H1 (cell line): ENCODE measurements around the gene CFAP97. TPM values are rescaled to one million over a fixed set of nuclear protein-coding genes. Genes with fewer than 3 reads are reported as not detected.

Experiments used
- BACH1 ChIP-seq: IDR thresholded peaks from 2 replicates; pipeline ENCODE4 v1.6.1; 2012; ENCODE audit warnings: low read length, improper control_type of control experiment
- CEBPB ChIP-seq: IDR thresholded peaks from 2 replicates; pipeline ENCODE4 v1.6.1; 2012; ENCODE audit warnings: low read depth, low read length
- CHD1 ChIP-seq: IDR thresholded peaks from 2 replicates; pipeline ENCODE4 v1.6.1; 2012; ENCODE audit warnings: low read depth, low read length, improper control_type of control experiment
- CREB1 ChIP-seq: IDR thresholded peaks from 2 replicates; pipeline ENCODE4 v1.6.1; 2012; ENCODE audit warnings: inconsistent platforms
- CTBP2 ChIP-seq: IDR thresholded peaks from 2 replicates; pipeline ENCODE4 v1.7.0; 2011; ENCODE audit warnings: borderline replicate concordance, mild to moderate bottlenecking, moderate library complexity, mixed read lengths, low read length; ENCODE audit not compliant: insufficient read depth, insufficient read length
- EGR1 ChIP-seq: IDR thresholded peaks from 2 replicates; pipeline ENCODE4 v1.6.1; 2011; ENCODE audit warnings: low read depth, low read length, borderline replicate concordance
- EP300 ChIP-seq, 2 experiments: IDR thresholded peaks; 1 replicate in 1 of 2; 2 replicates in 1 of 2; pipeline ENCODE4 v1.6.1; 2011 to 2012; ENCODE audit warnings: low read depth in 2 of 2, low read length in 2 of 2, mild to moderate bottlenecking in 2 of 2, borderline replicate concordance in 1 of 2, inconsistent platforms in 1 of 2, moderate library complexity in 1 of 2
- EZH2 ChIP-seq: fragments of 200-600 bp; sonication (generic); IDR thresholded peaks from 2 replicates; pipeline ENCODE4 v1.7.1; 2012; ENCODE audit warnings: low read depth, mild to moderate bottlenecking, moderate library complexity, low read length, inconsistent platforms; ENCODE audit not compliant: severe bottlenecking
- FOSL1 ChIP-seq: IDR thresholded peaks from 2 replicates; pipeline ENCODE4 v1.6.1; 2011; ENCODE audit warnings: mild to moderate bottlenecking, low read depth, low read length, moderate library complexity; ENCODE audit not compliant: insufficient read depth
- GABPA ChIP-seq: IDR thresholded peaks from 2 replicates; pipeline ENCODE4 v1.6.1; 2011; ENCODE audit warnings: mild to moderate bottlenecking, low read length, moderate library complexity, borderline replicate concordance; ENCODE audit not compliant: insufficient read depth
- GTF2F1 ChIP-seq: IDR thresholded peaks from 2 replicates; pipeline ENCODE4 v1.6.1; 2012; ENCODE audit warnings: low read depth, low read length, improper control_type of control experiment, borderline replicate concordance
- HDAC2 ChIP-seq, 2 experiments: fragments of 300-600 bp in 1 of 2; sonication (generic) in 1 of 2; IDR thresholded peaks; 2 replicates each; pipeline ENCODE4 v1.6.1; 2011 to 2012; ENCODE audit warnings: low read depth in 2 of 2, low read length in 2 of 2, mild to moderate bottlenecking in 2 of 2, moderate library complexity in 2 of 2, borderline replicate concordance in 1 of 2, inconsistent platforms in 1 of 2
- KDM1A ChIP-seq: fragments of 200-600, 300-600 bp; sonication (generic); IDR thresholded peaks from 2 replicates; pipeline ENCODE4 v1.7.1; 2016; ENCODE audit warnings: mild to moderate bottlenecking, low read length, borderline replicate concordance
- MAX ChIP-seq: IDR thresholded peaks from 2 replicates; pipeline ENCODE4 v1.6.1; 2012; ENCODE audit warnings: inconsistent platforms
- POLR2A ChIP-seq, 2 experiments: IDR thresholded peaks; 1 replicate in 1 of 2; 2 replicates in 1 of 2; pipeline ENCODE4 v1.6.1; 2011; ENCODE audit warnings: low read depth in 2 of 2, low read length in 2 of 2, mild to moderate bottlenecking in 2 of 2; ENCODE audit errors: control extremely low read depth in 1 of 2
- POLR2AphosphoS5 ChIP-seq: IDR thresholded peaks from 2 replicates; pipeline ENCODE4 v1.6.1; 2011; ENCODE audit warnings: low read depth, low read length
- RBBP5 ChIP-seq: IDR thresholded peaks from 2 replicates; pipeline ENCODE4 v1.7.1; 2012; ENCODE audit warnings: low read depth, mild to moderate bottlenecking, inconsistent platforms, low read length, moderate library complexity, borderline replicate concordance
- RNF2 ChIP-seq: fragments of 200-900, 300-1000 bp; sonication (generic); IDR thresholded peaks from 2 replicates; pipeline ENCODE4 v1.7.1; 2016; ENCODE audit warnings: borderline replicate concordance, low read depth, mild to moderate bottlenecking, antibody characterized with exemption, low read length; ENCODE audit not compliant: poor library complexity, severe bottlenecking; ENCODE audit errors: missing control alignments
- SP4 ChIP-seq: IDR thresholded peaks from 2 replicates; pipeline ENCODE4 v1.6.1; 2012; ENCODE audit warnings: low read length, inconsistent platforms
- TBP ChIP-seq: IDR thresholded peaks from 2 replicates; pipeline ENCODE4 v1.6.1; 2011; ENCODE audit warnings: low read depth, low read length, improper control_type of control experiment
- TEAD4 ChIP-seq: IDR thresholded peaks from 2 replicates; pipeline ENCODE4 v1.6.1; 2012; ENCODE audit warnings: low read depth, low read length, inconsistent platforms, mixed read lengths
- polyA plus RNA-seq, 7 experiments: library from polyadenylated mRNA; depleted of rRNA in 3 of 7; stranded (reverse) in 5 of 7; unstranded in 2 of 7; fragments of >200 nt in 5 of 7; fragments of 200-250 nt in 2 of 7; gene quantifications; 1 replicate in 5 of 7; 2 replicates in 1 of 7; 4 replicates in 1 of 7; pipeline versions ENCODE4 v1.2.1 to v1.2.3, GENCODE V29; 2011 to 2013; ENCODE audit warnings: missing spikeins in 2 of 7, mixed read lengths in 2 of 7
- total RNA-seq: library from RNA; stranded (reverse); fragmentation: NEBNext Ultra II Directional; extraction: Animal tissue kit (Norgen Biotek cat#: 25700); gene quantifications from 2 replicates; pipeline ENCODE4 v1.2.1, GENCODE V29; 2021

CFAP97 gene
- total and polyA plus RNA-seq, 2 of the 8 experiments (the other 6 are each of a cell fraction or from before 2014, with no cell fraction given): 9.2 to 40.4 TPM

GRCh38 chr4:185210102-185210981 is 6.5 kb upstream of the CFAP97 start (continued):
- peak; percentile 32; the same call in 1 of the 2 replicates for TF ChIP-seq MAX
- no peak; a peak in 1 of 3 replicates for TF ChIP-seq POLR2A (IDR thresholded peaks at IDR 0.05; ENCODE audit: control extremely low read depth in 1 of 2, low read depth in 2 of 2, low read length in 2 of 2)
- TF ChIP-seq HDAC2 (IDR thresholded peaks at IDR 0.05; ENCODE audit: borderline replicate concordance in 1 of 2, low read depth in 2 of 2, low read length in 2 of 2): peak in 1 of 2 experiments; percentile 87; a peak in 1 of 4 replicates
- TF ChIP-seq SP4: no peak
- TF ChIP-seq FOSL1: no peak
- TF ChIP-seq EGR1: no peak
- no peak for TF ChIP-seq GTF2F1
- peak; percentile 24; the same call in 1 of the 2 replicates for TF ChIP-seq CREB1
- no peak for TF ChIP-seq CEBPB
- no peak for TF ChIP-seq CHD1
- no peak for TF ChIP-seq KDM1A
- peak; percentile 76; the same call in 1 of the 2 replicates for TF ChIP-seq RBBP5
- TF ChIP-seq TEAD4: 0 out of 2 replicates have a peak, but pooled peaks have one; percentile 13
- no peak for TF ChIP-seq RNF2
- TF ChIP-seq GABPA: no peak
- TF ChIP-seq BACH1: 0 out of 2 replicates have a peak, but pooled peaks have one; percentile 12
- TF ChIP-seq TBP: no peak
- no peak for TF ChIP-seq EP300 (IDR thresholded peaks at IDR 0.05; ENCODE audit: borderline replicate concordance in 1 of 2, low read depth in 2 of 2, low read length in 2 of 2)
- TF ChIP-seq CTBP2: no peak
- no peak for TF ChIP-seq POLR2AphosphoS5
- peak; percentile 38 for TF ChIP-seq EZH2
